Non-pigmented ciliary epithelial cell (primary cell): ENCODE data around the gene UMODL1.
"Not testable (repeated sequence)": the region's sequence is repeated elsewhere in the genome, so short reads cannot be mapped to it uniquely, and the experiment has no call there.

Source experiments
- DNase-seq: peaks from one replicate; pipeline ENCODE4 v3.0.0-alpha.2; 2010; ENCODE audit warnings: low read depth

Gene UMODL1

GRCh38 chr21:42115136-42115683, 44.1 kb downstream of the UMODL1 start:
- DNase-seq, result no peak

- DNase-seq, result not testable (repeated sequence)
Measured at GRCh38 chr21:42116551-42116950, 45.4 kb downstream of the UMODL1 start.

GRCh38 chr21:42117229-42117966, 46.3 kb downstream of the UMODL1 start:
- DNase-seq, result no peak

GRCh38 chr21:42117967-42118780, 47.1 kb downstream of the UMODL1 start:
- no peak for DNase-seq

- DNase-seq, result no peak
Measured at GRCh38 chr21:42118901-42119300, 47.8 kb downstream of the UMODL1 start.

GRCh38 chr21:42120101-42120902, 49.2 kb downstream of the UMODL1 start:
- no peak for DNase-seq

- DNase-seq, result no peak
Measured at GRCh38 chr21:42120903-42121535, 49.9 kb downstream of the UMODL1 start.

GRCh38 chr21:42121794-42122193, 50.7 kb downstream of the UMODL1 start:
- DNase-seq, result no peak

- no peak for DNase-seq
Measured at GRCh38 chr21:42122398-42122797, 51.3 kb downstream of the UMODL1 start.

GRCh38 chr21:42122808-42123207, 51.7 kb downstream of the UMODL1 start:
- DNase-seq, result no peak

GRCh38 chr21:42123219-42123908, 52.2 kb downstream of the UMODL1 start:
- DNase-seq, result no peak

GRCh38 chr21:42124081-42124480, 53.0 kb downstream of the UMODL1 start:
- no peak for DNase-seq

GRCh38 chr21:42124826-42125570, 53.9 kb downstream of the UMODL1 start:
- no peak for DNase-seq

GRCh38 chr21:42125571-42126544, 54.7 kb downstream of the UMODL1 start:
- no peak for DNase-seq

GRCh38 chr21:42127164-42128150, 56.3 kb downstream of the UMODL1 start:
- no peak for DNase-seq

GRCh38 chr21:42129300-42130266, 58.5 kb downstream of the UMODL1 start:
- DNase-seq, result no peak

GRCh38 chr21:42130441-42130840, 59.3 kb downstream of the UMODL1 start:
- no peak for DNase-seq
